WTC11 (cell line): Measurements from ENCODE around the gene CPT1A.

Experiments
- CTCF ChIP-seq: fragments of 200-600 bp; IDR thresholded peaks from 2 replicates; pipeline ENCODE4 v1.8.0; 2022; ENCODE audit warnings: antibody characterized with exemption
- ETV6 ChIP-seq: sonication (generic); formaldehyde crosslinking; IDR thresholded peaks from 2 replicates; pipeline ENCODE4 v1.8.1; 2022; ENCODE audit warnings: mild to moderate bottlenecking, missing genetic modification reagents

DNA sequence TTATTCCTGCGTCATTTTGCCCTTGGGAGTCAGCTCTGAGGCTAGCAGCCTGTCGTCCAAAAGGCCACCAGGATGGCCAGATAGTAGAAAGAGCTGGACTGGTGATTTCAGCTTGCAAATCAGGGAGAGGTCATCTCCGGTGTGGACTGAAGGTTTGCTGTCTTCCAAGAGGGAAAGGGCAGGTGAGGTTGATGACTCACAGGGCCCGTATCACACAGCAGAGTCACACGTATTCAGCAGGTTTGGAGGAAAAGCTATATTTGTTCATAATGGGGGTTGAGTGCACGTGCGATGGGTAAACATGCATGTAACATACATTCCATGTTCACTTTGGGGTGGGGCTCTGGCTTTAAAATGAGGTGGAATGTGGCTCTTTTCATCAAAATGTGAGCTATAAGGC lies 36.3 kb upstream of the CPT1A start:
- no peak for TF ChIP-seq CTCF
- no peak for TF ChIP-seq ETV6 (CRISPR knock-in tag)
